ENCODE measurements around the gene MAP3K10. TPM values are rescaled to one million over a fixed set of nuclear protein-coding genes. Genes with fewer than 3 reads are reported as not detected.

MAP3K10 gene
- polyA plus RNA-seq, 1 donor = 10.1 TPM

- H3K4me1 ChIP-seq (ENCODE audit: control insufficient read depth, insufficient read depth, low read length) = peaks cover 7% of the 10 kb centered on the region
- H3K27ac ChIP-seq (ENCODE audit: low read length) = no peak overlapping the region
- no peak for DNase-seq
- 36% methylated on average over 5 of the region's 21 CpGs for WGBS (ENCODE audit: insufficient coverage, low lambda C conversion rate)
- H3K4me3 ChIP-seq (ENCODE audit: low read length) = peak overlapping the region; percentile 21
- peaks cover 43% of the 10 kb centered on the region for H3K27me3 ChIP-seq (ENCODE audit: control insufficient read depth, insufficient read depth, low read length)
- H3K9me3 ChIP-seq (ENCODE audit: control insufficient read depth, low read depth, low read length) = peaks cover 18% of the 10 kb centered on the region
- no peaks in the 10 kb centered on the region for H3K36me3 ChIP-seq (ENCODE audit: control insufficient read depth, insufficient read depth, low read length)
Measured at GRCh38 chr19:40225440-40226305, 34.4 kb downstream of the MAP3K10 start.

- no peak overlapping the region for H3K27ac ChIP-seq (ENCODE audit: low read length)
- peak in 1 of 2 donors; percentile 46 for DNase-seq
- no peak overlapping the region for H3K4me3 ChIP-seq (ENCODE audit: low read length)
- peaks cover 5% of the 10 kb centered on the region for H3K36me3 ChIP-seq (ENCODE audit: control insufficient read depth, insufficient read depth, low read length)
- peaks cover 29% of the 10 kb centered on the region for H3K27me3 ChIP-seq (ENCODE audit: control insufficient read depth, insufficient read depth, low read length)
- H3K4me1 ChIP-seq (ENCODE audit: control insufficient read depth, insufficient read depth, low read length) = peaks cover 23% of the 10 kb centered on the region
- no CpG with 5 or more reads among the region's 10 CpGs for WGBS (ENCODE audit: insufficient coverage, low lambda C conversion rate)
- H3K9me3 ChIP-seq (ENCODE audit: control insufficient read depth, low read depth, low read length) = peaks cover 9% of the 10 kb centered on the region
Measured at GRCh38 chr19:40228346-40228745, 37.1 kb downstream of the MAP3K10 start.

GRCh38 chr19:40228863-40229262, 37.6 kb downstream of the MAP3K10 start:
- H3K4me1 ChIP-seq (ENCODE audit: control insufficient read depth, insufficient read depth, low read length) = peaks cover 23% of the 10 kb centered on the region
- H3K27ac ChIP-seq (ENCODE audit: low read length) = no peak overlapping the region
- H3K36me3 ChIP-seq (ENCODE audit: control insufficient read depth, insufficient read depth, low read length) = peaks cover 7% of the 10 kb centered on the region
- peaks cover 25% of the 10 kb centered on the region for H3K27me3 ChIP-seq (ENCODE audit: control insufficient read depth, insufficient read depth, low read length)
- H3K4me3 ChIP-seq (ENCODE audit: low read length) = no peak overlapping the region
- no CpG with 5 or more reads among the region's 5 CpGs for WGBS (ENCODE audit: insufficient coverage, low lambda C conversion rate)
- no peak for DNase-seq
- peaks cover 9% of the 10 kb centered on the region for H3K9me3 ChIP-seq (ENCODE audit: control insufficient read depth, low read depth, low read length)

DNA sequence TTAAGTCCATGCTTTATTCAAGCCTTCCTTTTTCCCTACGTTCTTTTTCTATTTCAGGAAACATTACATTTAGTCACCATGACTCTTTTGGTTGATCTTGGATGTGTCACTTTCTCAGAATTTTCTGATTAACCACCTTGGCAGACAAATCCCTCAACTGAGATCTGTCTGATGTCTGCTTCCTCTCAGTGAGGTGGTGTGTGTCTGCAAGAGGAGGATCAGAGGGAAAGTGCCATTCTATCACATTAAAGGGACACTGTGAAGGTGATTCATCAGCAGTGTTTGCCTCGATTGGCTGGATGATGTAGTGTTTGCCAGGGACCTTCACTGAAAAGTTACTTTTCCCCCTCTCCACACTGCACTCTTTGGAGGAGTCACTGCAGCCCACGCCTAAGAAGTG, 38.3 kb downstream of the MAP3K10 start:
- Histone ChIP-seq H3K4me3 (ENCODE audit: low read length) (no peak overlapping the region), H3K36me3 (ENCODE audit: control insufficient read depth, insufficient read depth, low read length) (peaks cover 9% of the 10 kb centered on the region), H3K27ac (ENCODE audit: low read length) (no peak overlapping the region), H3K27me3 (ENCODE audit: control insufficient read depth, insufficient read depth, low read length) (peaks cover 20% of the 10 kb centered on the region), H3K9me3 (ENCODE audit: control insufficient read depth, low read depth, low read length) (peaks cover 7% of the 10 kb centered on the region), H3K4me1 (ENCODE audit: control insufficient read depth, insufficient read depth, low read length) (peaks cover 23% of the 10 kb centered on the region)
- DNase-seq = no peak
- 86% methylated on average over 1 of the region's 3 CpGs for WGBS (ENCODE audit: insufficient coverage, low lambda C conversion rate)

DNA sequence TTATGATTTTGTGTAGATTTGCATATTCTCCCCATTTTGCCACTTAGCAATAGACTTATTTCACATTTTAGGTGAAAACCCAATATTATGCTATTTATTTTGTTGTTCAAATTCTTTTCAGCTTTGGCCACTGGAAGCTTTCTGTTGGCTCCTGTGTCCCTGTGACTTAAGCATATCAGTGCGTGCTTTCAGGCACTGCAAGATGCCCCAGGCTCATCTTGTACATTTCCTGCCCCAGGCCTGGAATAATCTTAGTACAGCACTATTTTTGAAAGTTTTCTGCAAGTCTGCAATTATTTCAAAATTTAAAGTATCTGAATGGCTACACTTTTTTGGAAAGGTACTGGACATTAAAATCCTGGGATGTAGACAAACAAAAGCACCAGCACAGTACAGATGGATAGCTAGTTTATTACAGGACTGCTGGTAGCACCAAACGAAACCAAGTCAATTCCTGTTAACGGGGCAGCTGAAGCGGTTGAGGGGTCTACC, 38.7 kb downstream of the MAP3K10 start:
- Histone ChIP-seq H3K27me3 (ENCODE audit: control insufficient read depth, insufficient read depth, low read length) (peaks cover 17% of the 10 kb centered on the region), H3K36me3 (ENCODE audit: control insufficient read depth, insufficient read depth, low read length) (peaks cover 14% of the 10 kb centered on the region), H3K4me3 (ENCODE audit: low read length) (no peak overlapping the region), H3K4me1 (ENCODE audit: control insufficient read depth, insufficient read depth, low read length) (peaks cover 23% of the 10 kb centered on the region), H3K27ac (ENCODE audit: low read length) (no peak overlapping the region), H3K9me3 (ENCODE audit: control insufficient read depth, low read depth, low read length) (peaks cover 5% of the 10 kb centered on the region)
- WGBS (ENCODE audit: insufficient coverage, low lambda C conversion rate) = 100% methylated on average over 1 of the region's 4 CpGs
- no peak for DNase-seq

DNA sequence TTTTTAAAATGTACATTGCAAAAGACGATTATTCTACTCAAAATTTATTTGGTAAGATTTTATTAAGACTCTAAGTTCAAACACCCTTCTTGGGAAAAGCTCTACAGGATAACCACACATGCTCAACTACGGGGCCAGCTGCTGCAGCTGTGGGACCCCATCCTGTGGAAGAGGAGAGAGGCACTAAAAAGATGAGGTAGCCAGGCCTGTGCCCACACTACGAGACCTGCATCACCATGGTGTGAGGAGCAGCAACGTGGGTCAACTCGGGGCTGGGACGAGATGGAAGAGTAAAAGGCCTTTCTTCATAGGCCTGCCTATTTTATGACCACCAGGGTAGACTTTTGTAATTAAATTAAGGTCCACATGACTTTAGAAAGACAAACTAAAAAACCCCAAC, 39.8 kb downstream of the MAP3K10 start:
- Histone ChIP-seq H3K9me3 (ENCODE audit: control insufficient read depth, low read depth, low read length) (peaks cover 5% of the 10 kb centered on the region), H3K4me1 (ENCODE audit: control insufficient read depth, insufficient read depth, low read length) (peaks cover 23% of the 10 kb centered on the region), H3K4me3 (ENCODE audit: low read length) (no peak overlapping the region), H3K36me3 (ENCODE audit: control insufficient read depth, insufficient read depth, low read length) (peaks cover 25% of the 10 kb centered on the region), H3K27me3 (ENCODE audit: control insufficient read depth, insufficient read depth, low read length) (peaks cover 7% of the 10 kb centered on the region), H3K27ac (ENCODE audit: low read length) (no peak overlapping the region)
- WGBS (ENCODE audit: insufficient coverage, low lambda C conversion rate) = no CpG with 5 or more reads among the region's 6 CpGs
- DNase-seq = no peak

GRCh38 chr19:40231544-40232424, 40.6 kb downstream of the MAP3K10 start:
- Histone ChIP-seq H3K9me3 (ENCODE audit: control insufficient read depth, low read depth, low read length) (no peaks in the 10 kb centered on the region), H3K4me1 (ENCODE audit: control insufficient read depth, insufficient read depth, low read length) (peaks cover 17% of the 10 kb centered on the region), H3K4me3 (ENCODE audit: low read length) (peak overlapping the region; percentile 8), H3K27me3 (ENCODE audit: control insufficient read depth, insufficient read depth, low read length) (peaks cover under 1% of the 10 kb centered on the region), H3K27ac (ENCODE audit: low read length) (peak overlapping the region; percentile 79), H3K36me3 (ENCODE audit: control insufficient read depth, insufficient read depth, low read length) (peaks cover 31% of the 10 kb centered on the region)
- no CpG with 5 or more reads among the region's 16 CpGs for WGBS (ENCODE audit: insufficient coverage, low lambda C conversion rate)
- DNase-seq = peak; percentile 70 to 84

GRCh38 chr19:40232479-40232878, 41.3 kb downstream of the MAP3K10 start:
- Histone ChIP-seq H3K9me3 (ENCODE audit: control insufficient read depth, low read depth, low read length) (no peaks in the 10 kb centered on the region), H3K4me3 (ENCODE audit: low read length) (no peak overlapping the region), H3K27me3 (ENCODE audit: control insufficient read depth, insufficient read depth, low read length) (no peaks in the 10 kb centered on the region), H3K4me1 (ENCODE audit: control insufficient read depth, insufficient read depth, low read length) (peaks cover 16% of the 10 kb centered on the region), H3K36me3 (ENCODE audit: control insufficient read depth, insufficient read depth, low read length) (peaks cover 36% of the 10 kb centered on the region), H3K27ac (ENCODE audit: low read length) (no peak overlapping the region)
- WGBS (ENCODE audit: insufficient coverage, low lambda C conversion rate) = no CpG with 5 or more reads among the region's 12 CpGs
- DNase-seq = no peak

DNA sequence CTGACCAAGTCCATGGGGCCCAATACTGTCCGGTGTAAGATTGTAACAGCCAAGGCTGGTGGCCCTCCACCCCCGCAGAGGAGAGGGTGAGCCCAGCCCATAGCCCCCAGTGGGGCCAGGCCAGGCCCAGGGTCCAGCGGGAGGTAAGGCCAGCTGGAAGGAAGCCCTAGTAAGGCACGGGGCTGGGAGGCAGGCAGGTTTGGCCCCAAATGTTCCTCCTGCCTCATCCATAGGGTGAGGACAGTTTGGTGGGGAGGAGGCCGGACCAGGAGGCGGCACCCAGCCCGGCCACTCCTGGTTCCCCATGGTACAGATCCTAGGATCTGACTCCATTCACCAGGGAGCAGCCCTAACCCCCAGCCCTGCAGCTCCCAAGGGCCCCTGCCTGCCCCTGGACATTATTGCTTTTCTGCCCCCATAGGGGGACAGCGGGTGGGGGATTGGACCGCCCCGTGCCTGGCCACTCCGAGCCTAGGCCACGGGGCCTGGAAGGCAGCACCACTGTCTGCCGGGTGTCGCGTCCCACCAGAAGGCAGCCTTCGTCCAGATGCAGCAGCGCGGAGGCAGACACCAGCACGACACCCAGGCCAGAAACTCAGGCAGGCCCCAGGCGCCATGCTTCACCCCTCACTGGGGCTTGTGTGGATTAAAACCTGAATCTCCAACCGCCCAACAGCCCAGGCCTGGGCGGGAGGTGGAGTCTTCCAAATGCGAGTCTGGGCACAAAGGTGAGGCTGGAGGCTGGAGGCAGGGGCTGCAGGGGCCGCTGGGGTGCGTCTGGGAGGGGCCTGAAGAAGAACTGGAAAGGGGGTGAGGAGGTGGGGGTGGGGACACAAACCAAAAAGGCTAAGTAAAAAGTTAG, 42.0 kb downstream of the MAP3K10 start:
- Histone ChIP-seq H3K27me3 (ENCODE audit: control insufficient read depth, insufficient read depth, low read length) (no peaks in the 10 kb centered on the region), H3K4me1 (ENCODE audit: control insufficient read depth, insufficient read depth, low read length) (peaks cover 16% of the 10 kb centered on the region), H3K36me3 (ENCODE audit: control insufficient read depth, insufficient read depth, low read length) (peaks cover 43% of the 10 kb centered on the region), H3K9me3 (ENCODE audit: control insufficient read depth, low read depth, low read length) (no peaks in the 10 kb centered on the region), H3K4me3 (ENCODE audit: low read length) (no peak overlapping the region), H3K27ac (ENCODE audit: low read length) (no peak overlapping the region)
- no CpG with 5 or more reads among the region's 25 CpGs for whole genome bisulfite sequencing (ENCODE audit: insufficient coverage, low lambda C conversion rate)
- DNase-seq = no peak

All from large intestine (tissue), 3 donors.